GM19023 (cell line): ENCODE measurements around the gene SH3TC2.

Source experiments
- ATAC-seq: cut with Tn5 transposase; IDR thresholded peaks from one replicate; pipeline ENCODE4 v1.9.1; 2021; ENCODE audit warnings: mild to moderate bottlenecking, moderate library complexity; ENCODE audit not compliant: unreplicated experiment

The SH3TC2 gene

GRCh38 chr5:149002761-149003689, 59.8 kb downstream of the SH3TC2 start:
- no peak for ATAC-seq

DNA sequence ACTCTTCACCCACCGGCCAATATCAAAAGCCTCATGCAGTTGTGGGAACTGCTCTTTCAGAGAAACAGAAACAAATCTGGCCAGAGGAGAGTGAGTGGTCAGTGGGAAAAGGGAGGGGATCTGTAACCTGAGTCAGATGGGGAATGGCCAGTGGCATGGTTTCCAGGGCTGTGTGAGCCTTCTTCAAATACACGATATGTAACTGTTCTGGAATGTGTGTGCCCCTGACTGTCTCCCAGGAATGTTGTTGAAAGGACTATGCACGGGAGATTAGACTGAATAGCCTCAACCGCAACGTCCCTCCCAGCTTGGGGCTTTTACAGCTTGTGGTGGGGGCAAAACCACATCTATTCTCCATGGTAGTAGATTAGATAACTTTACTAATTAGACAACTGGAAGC, 60.8 kb downstream of the SH3TC2 start:
- ATAC-seq = no peak

DNA sequence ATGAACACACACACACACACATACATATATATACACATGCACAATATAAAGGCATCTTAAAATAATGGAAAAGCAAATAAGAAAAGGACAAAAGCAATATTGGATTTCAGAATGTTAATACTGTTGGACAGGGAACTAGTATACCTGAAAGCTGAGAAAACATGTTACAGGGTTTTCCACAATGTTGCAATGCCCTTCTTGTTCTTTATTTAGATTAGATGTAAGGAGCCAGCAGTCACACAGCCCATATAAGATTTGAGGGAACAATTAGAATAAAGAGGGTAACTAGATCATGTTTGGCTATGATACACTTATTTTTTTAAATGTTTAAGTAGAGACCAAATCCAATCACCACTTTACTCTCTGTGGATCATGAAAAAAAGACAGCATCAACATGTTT, 61.7 kb downstream of the SH3TC2 start:
- ATAC-seq = no peak

DNA sequence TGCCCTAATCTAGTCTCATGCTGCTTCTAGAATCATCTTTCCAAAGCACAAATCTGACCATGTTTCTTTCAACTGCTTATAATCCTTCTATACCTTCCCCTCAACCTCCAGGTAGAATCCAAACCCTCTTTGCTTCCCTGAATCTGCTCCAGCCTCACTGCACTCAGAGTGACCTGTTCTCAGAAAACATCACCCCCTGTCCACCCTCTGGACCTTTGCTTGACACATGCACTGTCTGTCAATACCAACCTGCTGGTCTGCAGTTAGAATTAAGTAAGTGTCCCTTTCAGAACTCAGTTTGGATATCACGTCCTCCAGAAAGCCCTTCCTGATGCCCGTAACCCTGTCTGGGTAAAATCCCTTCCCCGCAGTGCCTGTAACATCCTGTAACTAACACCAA, 63.1 kb downstream of the SH3TC2 start:
- no peak for ATAC-seq

DNA sequence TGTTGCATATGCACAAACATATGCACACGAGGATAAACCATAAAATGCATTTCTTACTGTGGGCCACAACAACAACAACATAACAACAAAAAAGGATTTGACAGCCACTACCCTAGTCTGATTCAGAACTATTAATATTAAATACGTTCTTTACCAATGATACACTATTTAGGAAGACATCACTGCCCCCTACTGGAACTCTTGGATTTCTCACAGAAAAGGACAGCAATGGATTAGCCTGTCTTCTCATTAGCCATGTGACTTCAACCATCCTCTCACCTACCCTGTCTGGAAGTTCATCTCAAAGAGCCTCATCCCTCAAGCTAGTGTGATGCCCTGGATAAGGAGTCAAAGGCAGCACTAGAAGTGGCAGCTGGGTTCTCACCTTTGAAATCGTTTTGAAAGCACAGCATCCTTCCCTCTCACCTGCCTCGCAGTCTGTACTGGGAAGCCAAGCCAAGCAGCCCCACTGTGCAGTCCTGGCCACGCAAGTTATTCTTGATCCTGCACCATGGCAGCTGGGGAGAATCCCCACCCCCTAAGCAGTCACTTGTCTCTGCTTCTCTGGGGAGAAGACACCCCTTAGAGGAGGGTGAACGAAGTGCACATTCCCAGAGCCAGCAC, 64.6 kb downstream of the SH3TC2 start:
- no peak for ATAC-seq

DNA sequence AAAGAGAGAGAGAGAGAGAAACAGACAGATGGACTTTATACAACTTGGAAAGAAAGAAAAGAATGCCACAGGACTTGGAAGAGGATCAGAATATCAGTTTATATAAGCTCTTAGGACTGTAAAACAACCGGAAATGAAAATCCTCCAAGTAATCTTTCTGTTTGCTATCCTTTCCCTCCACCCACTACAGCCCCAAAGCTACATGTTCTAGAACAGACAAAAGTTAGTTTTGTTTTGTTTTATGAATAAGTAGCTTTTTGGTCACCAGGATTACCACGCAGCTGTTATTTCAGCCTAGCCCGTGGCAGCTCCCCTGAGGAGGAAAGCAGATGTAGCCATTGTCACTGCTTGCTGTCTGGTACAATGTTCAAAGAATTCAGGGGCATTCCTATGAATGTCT, 66.6 kb downstream of the SH3TC2 start:
- ATAC-seq = no peak

GRCh38 chr5:148995791-148996190, 67.1 kb downstream of the SH3TC2 start:
- ATAC-seq = no peak

GRCh38 chr5:148993283-148993936, 69.5 kb downstream of the SH3TC2 start:
- no peak for ATAC-seq

- no peak for ATAC-seq
Observed at GRCh38 chr5:148992265-148992664, 70.6 kb downstream of the SH3TC2 start.

GRCh38 chr5:148991566-148991965, 71.3 kb downstream of the SH3TC2 start:
- ATAC-seq = no peak

- ATAC-seq = no peak
Observed at GRCh38 chr5:148990817-148991216, 72.0 kb downstream of the SH3TC2 start.

DNA sequence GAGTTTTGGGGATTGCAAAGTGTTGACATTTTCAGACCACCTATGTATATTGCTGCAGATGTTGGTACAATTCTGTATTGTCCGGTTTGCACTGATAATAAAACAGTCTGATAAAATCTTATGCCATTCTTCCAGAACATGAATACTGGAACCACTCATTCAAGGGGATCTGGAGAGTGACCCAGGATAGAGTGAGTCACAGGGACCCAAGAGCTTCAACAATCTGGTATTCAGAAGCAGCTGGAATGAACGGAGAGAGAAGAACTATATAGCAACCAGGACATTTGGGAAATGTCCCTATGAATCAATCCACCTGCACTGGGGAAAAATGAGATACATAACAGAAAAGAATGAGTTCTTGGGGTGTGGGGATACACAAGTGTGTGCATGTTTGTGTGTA, 73.3 kb downstream of the SH3TC2 start:
- no peak for ATAC-seq

- no peak for ATAC-seq
Observed at GRCh38 chr5:148988328-148988727, 74.5 kb downstream of the SH3TC2 start.

GRCh38 chr5:148986636-148987035, 76.2 kb downstream of the SH3TC2 start:
- no peak for ATAC-seq

GRCh38 chr5:148984345-148984744, 78.5 kb downstream of the SH3TC2 start:
- ATAC-seq = no peak

GRCh38 chr5:148981353-148981752, 81.5 kb downstream of the SH3TC2 start:
- no peak for ATAC-seq

DNA sequence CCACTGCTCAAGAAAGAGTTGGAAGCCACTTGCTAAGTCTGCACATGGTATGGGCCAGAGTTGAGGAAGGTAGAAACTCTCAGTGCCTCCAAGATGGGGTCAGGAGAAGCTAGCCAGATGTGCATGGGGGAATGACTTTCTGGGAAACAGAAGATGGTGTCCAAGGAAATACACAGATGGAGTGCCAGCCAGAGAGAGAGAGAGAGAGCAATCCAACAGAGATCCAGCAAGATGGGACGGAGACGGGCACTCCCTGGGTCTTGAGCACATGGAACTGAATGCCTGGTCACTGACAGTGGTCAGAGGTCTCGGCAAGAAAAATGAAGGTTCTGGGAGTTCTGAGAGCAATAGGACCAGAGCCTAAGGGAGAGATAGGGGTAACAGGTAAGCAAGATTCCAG, 82.1 kb downstream of the SH3TC2 start:
- no peak for ATAC-seq

DNA sequence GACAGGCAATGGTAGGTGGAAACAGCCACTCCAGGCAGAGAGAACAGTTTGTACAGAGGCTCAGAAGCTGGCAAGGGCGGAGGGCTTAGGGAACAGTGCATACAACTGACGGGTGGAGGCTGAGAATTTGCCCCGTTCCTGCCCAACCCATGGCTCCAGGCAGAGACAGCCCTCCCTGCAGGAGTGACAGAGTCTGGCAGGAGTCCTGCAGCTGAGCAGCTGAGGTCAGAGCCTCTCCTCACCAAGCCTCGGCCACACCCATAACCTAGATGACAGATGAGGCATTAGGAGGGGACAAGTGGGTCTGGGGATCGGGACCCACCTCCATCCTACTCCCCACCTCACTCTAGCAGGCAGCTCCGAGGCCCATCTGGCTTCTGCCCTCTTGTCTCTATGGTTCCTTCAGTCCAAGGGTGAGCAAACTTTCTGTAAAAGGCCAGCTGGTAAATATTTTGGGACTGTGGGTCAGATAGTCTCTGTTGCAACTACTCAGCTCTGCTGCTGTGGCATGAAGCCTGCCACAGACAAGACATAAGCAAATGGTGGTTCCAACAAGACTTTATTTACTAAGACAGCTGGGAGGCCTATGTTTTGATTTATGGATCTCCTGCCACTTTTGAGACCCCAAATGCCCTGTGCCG, 83.7 kb downstream of the SH3TC2 start:
- ATAC-seq = no peak

DNA sequence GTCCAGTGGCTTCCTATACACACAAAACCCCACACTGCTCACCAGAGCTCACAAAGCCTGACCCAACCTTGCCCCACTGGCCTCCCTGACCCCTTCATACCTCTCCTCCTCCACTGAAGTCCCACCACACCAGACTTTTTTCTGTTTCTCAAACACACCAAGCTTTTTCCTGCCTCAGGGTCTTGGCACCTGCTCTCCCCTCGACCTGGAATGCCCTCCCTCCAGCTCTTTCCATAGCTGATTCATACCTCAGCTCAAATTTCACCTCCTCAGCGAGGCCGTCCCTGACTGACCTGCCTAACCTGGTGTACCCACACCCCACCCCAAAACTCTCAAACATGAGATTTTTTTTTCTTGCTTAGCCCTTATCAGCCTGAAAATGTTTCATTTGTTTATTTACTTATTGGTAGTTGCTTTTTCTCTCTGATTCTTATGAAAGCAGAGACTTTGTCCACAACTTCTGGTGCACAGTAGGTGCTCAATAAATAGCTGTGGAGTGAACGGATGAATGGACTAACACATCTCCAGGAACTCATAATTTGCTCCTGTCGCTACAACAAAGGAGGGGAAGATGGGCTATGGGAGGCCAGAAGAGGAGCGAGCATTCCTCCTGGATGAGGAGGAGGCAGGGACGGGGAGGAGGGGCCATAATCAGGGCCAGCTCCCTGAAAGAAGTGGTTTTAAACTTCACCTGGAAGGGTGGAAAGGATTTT, 84.3 kb downstream of the SH3TC2 start:
- no peak for ATAC-seq

DNA sequence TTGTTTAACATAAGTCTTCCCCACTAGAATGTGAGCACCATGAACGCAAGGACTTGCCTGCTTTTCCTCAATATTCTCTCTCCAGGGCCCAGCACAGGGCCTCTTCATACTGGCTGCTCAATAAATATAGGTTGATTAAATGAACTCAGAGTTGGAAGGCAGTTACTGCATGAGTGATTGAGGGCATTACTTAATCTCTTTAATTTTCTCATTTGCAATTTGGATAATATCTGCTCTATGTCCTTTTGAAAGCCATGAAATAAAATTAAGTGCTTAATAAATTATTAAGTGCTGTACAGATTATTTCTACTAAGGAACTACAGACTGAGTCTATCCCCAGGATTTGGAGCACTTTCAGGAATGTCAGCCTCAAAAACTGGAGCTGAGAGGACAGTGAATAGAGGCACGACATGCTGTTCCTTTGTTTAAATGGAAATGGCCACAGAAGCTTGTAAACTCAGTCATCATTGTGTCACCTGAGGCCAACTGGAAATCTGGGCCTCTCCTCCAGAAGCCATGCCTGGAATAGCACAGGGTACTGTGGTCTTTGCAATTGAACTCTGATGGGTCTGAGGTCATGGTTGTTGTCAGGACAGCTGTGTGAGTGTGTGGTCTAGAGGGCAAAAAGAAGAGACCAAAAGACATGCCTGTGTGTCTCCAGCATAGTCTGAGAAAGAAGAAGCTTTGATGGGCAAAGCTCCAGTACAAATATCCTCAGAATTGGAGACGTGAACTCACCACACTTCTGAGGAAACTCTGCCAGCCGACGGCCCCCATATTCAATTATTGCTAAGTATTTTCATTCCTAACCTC, 86.1 kb downstream of the SH3TC2 start:
- ATAC-seq = no peak
